Rectal smooth muscle tissue (tissue), 1 donor: Measurements from ENCODE around the gene ARL11.
"Not testable (repeated sequence)": the region's sequence is repeated elsewhere in the genome, so short reads cannot be mapped to it uniquely, and the experiment has no call there.

Experiments
- H3K27ac ChIP-seq: one replicate; pipeline ENCODE4 v1.7.0; 2013; ENCODE audit warnings: low read depth, low read length, inconsistent platforms
- H3K27me3 ChIP-seq: one replicate; pipeline ENCODE4 v1.7.0; 2013; ENCODE audit warnings: low read length; ENCODE audit not compliant: control insufficient read depth, insufficient read depth
- H3K36me3 ChIP-seq: one replicate; pipeline ENCODE4 v1.7.0; 2013; ENCODE audit warnings: low read length; ENCODE audit not compliant: control insufficient read depth, insufficient read depth
- H3K4me1 ChIP-seq: one replicate; pipeline ENCODE4 v1.7.0; 2013; ENCODE audit warnings: low read length; ENCODE audit not compliant: control insufficient read depth, insufficient read depth
- H3K4me3 ChIP-seq: one replicate; pipeline ENCODE4 v1.7.0; 2013; ENCODE audit warnings: low read length
- H3K9ac ChIP-seq: one replicate; pipeline ENCODE4 v1.7.0; 2013; ENCODE audit warnings: low read length

ARL11 gene

GRCh38 chr13:49597043-49597641 lies 31.2 kb upstream of the ARL11 start:
- Histone ChIP-seq H3K27ac (no peak overlapping the region), H3K27me3 (no peaks in the 10 kb centered on the region), H3K36me3 (no peaks in the 10 kb centered on the region), H3K4me3 (no peak overlapping the region), H3K9ac (no peak overlapping the region), H3K4me1 (no peaks in the 10 kb centered on the region)

DNA sequence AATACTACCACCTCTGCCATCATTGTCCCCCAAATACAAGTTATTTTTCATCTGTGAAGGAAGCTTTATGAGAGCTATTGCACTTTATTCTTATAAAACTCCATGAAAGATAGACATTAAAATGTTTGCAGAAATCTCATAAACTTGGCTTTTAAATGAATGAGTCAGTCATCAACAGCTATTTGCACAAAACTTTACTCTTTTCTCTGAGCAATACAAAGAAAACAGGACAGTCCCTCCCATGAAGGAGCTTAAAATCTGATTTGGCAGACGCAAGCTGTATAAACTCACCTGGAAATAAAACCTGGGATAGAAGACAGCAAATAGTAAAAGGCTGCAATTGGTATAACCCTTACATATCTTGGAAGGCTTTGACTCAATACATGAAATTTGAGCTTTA lies 26.3 kb upstream of the ARL11 start:
- no peaks in the 10 kb centered on the region for H3K36me3 ChIP-seq
- H3K4me1 ChIP-seq = no peaks in the 10 kb centered on the region
- H3K27ac ChIP-seq = no peak overlapping the region
- no peaks in the 10 kb centered on the region for H3K27me3 ChIP-seq
- H3K9ac ChIP-seq = no peak overlapping the region
- no peak overlapping the region for H3K4me3 ChIP-seq

DNA sequence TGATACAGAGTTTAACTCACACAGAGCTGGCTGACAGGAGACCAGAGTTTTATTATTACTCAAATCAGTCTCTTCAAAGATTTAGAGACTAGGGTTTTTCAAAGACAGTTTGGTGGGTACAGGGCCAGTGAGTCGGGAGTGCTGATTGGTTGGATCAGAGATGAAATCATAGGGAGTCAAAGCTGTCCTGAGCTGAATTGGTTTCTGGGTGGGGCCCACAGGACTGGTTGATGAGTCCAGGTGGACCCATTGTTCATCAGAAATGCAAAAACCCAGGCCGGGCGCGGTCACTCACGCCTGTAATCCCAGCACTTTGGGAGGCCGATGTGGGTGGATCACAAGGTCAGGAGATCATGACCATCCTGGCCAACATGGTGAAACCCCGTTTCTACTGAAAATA lies 25.7 kb upstream of the ARL11 start:
- not testable (repeated sequence) for H3K4me3 ChIP-seq, H3K27me3 ChIP-seq, H3K4me1 ChIP-seq, H3K9ac ChIP-seq, H3K36me3 ChIP-seq, H3K27ac ChIP-seq

GRCh38 chr13:49604570-49604969 lies 23.7 kb upstream of the ARL11 start:
- Histone ChIP-seq H3K27me3 (no peaks in the 10 kb centered on the region), H3K36me3 (no peaks in the 10 kb centered on the region), H3K4me1 (no peaks in the 10 kb centered on the region), H3K27ac (no peak overlapping the region), H3K9ac (no peak overlapping the region), H3K4me3 (no peak overlapping the region)

DNA sequence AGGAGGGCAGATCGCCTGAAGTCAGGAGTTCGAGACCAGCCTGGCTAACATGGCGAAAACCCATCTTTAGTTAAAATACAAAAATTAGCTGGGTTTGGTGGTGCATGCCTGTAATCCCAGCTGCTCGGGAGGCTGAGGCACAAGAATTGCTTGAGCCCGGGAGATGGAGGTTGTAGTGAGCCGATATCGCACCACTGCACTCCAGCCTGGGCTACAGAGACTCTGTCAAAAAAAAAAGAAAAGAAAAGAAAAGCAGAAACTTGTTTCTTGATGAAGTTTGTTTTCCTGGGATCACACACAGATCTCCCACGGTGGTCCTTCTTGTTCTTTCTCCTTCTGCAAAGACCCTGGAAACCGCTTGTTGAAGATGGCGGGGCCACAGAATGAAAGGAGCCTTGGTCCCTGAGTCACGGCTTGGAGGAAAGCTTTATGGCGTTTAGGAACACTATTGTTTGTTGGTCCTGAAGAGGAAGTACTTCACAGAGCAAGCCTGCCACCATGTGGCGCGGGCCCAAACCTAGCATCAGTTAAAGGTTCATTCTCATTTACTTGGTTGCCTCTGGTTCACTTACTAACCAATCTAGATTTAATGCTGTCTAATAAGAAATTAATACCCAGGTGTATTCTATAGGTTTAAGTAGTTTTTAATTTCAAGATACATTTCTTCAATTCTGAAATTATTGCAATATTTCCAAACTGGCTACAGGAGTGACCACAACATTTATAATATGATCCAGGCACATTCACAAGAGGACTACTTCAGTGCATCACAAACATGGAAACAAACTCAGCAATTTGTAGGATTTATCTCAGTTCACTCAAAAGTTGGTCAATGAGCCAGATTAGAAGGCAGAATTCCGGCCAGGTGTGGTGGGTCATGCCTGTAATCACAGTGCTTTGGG lies 21.3 kb upstream of the ARL11 start:
- no peak overlapping the region for H3K27ac ChIP-seq
- H3K27me3 ChIP-seq = no peaks in the 10 kb centered on the region
- no peak overlapping the region for H3K9ac ChIP-seq
- H3K36me3 ChIP-seq = no peaks in the 10 kb centered on the region
- H3K4me1 ChIP-seq = no peaks in the 10 kb centered on the region
- H3K4me3 ChIP-seq = peak overlapping the region; percentile 34

GRCh38 chr13:49607761-49608160 lies 20.5 kb upstream of the ARL11 start:
- H3K27ac ChIP-seq = no peak overlapping the region
- no peak overlapping the region for H3K9ac ChIP-seq
- no peak overlapping the region for H3K4me3 ChIP-seq
- no peaks in the 10 kb centered on the region for H3K4me1 ChIP-seq
- H3K36me3 ChIP-seq = no peaks in the 10 kb centered on the region
- no peaks in the 10 kb centered on the region for H3K27me3 ChIP-seq

DNA sequence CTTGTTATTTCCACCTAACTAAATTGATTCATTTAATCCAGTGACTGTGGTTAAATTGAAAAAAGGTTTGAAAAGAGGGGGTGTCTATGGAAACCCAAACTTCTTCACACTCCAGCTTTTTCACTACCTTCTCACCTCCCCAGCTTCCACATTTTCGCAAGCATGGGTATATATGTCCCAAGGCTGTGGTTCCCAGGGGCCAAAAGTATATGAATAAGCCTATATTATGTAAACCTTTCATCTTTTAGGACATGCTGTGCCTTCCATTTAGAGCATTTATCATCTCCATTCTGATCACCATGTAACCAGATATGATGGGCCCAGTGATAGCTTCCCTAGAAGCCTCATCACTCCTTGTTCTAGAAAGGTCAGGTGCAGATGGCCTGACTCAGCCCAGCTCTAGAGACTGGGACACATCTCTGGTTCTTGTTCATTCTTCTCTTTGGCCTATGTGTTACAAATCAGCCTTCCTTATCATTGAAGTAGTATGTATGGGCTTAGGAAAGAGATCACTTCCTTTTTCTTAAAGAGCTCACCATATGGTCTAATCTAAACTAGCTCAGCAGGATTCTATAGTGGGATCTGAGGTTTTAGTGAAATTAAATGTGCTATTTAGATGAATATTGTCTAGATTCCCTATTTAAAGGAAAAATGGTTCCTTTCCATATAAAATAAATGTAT lies 19.5 kb upstream of the ARL11 start:
- no peak overlapping the region for H3K27ac ChIP-seq

DNA sequence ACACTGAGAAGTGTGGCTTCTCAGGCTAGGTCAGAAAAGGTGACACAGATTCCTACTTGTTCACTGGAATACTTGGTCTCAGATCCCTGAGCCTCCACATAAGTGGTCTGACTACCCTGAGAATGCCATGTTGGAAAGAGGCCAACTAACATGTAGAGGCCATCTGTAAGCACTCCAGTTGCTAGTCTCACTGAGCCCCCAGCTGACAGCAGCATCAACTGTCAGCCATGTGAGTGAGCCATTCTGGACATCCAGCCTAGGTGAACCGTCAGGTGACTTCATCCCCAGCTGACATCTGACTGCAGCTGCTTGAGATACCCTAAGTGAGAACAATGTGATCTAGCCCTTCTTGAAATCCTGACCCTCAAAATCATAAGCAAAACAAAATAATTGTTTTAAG lies 18.1 kb upstream of the ARL11 start:
- no peak overlapping the region for H3K27ac ChIP-seq
- no peaks in the 10 kb centered on the region for H3K27me3 ChIP-seq
- no peak overlapping the region for H3K4me3 ChIP-seq
- H3K4me1 ChIP-seq = no peaks in the 10 kb centered on the region
- no peaks in the 10 kb centered on the region for H3K36me3 ChIP-seq
- H3K9ac ChIP-seq = no peak overlapping the region

More for the DNA sequence above, 19.5 kb upstream of the ARL11 start:
- Histone ChIP-seq H3K4me1 (no peaks in the 10 kb centered on the region), H3K36me3 (no peaks in the 10 kb centered on the region), H3K9ac (no peak overlapping the region), H3K27me3 (no peaks in the 10 kb centered on the region), H3K4me3 (no peak overlapping the region)

GRCh38 chr13:49612042-49612441 lies 16.3 kb upstream of the ARL11 start:
- not testable (repeated sequence) for H3K4me3 ChIP-seq, H3K27me3 ChIP-seq, H3K36me3 ChIP-seq

GRCh38 chr13:49615836-49616675 lies 12.3 kb upstream of the ARL11 start:
- Histone ChIP-seq H3K36me3 (no peaks in the 10 kb centered on the region), H3K27ac (no peak overlapping the region), H3K9ac (no peak overlapping the region), H3K4me3 (no peak overlapping the region), H3K4me1 (peaks cover 4% of the 10 kb centered on the region), H3K27me3 (peaks cover 2% of the 10 kb centered on the region)

More at GRCh38 chr13:49612042-49612441, 16.3 kb upstream of the ARL11 start:
- H3K27ac ChIP-seq, H3K9ac ChIP-seq, H3K4me1 ChIP-seq: not testable (repeated sequence)

GRCh38 chr13:49616676-49617065 lies 11.6 kb upstream of the ARL11 start:
- Histone ChIP-seq H3K27ac (no peak overlapping the region), H3K36me3 (no peaks in the 10 kb centered on the region), H3K4me3 (no peak overlapping the region), H3K4me1 (peaks cover 4% of the 10 kb centered on the region), H3K9ac (no peak overlapping the region), H3K27me3 (peaks cover 2% of the 10 kb centered on the region)

- Histone ChIP-seq H3K27me3 (peaks cover 2% of the 10 kb centered on the region), H3K9ac (no peak overlapping the region), H3K36me3 (no peaks in the 10 kb centered on the region), H3K27ac (no peak overlapping the region), H3K4me1 (peaks cover 4% of the 10 kb centered on the region), H3K4me3 (no peak overlapping the region)
These were observed 8.1 kb upstream of the ARL11 start for GRCh38 chr13:49620170-49620621.
